ENCODE data around the gene GPX5. TPM values are rescaled to one million over a fixed set of nuclear protein-coding genes. Genes with fewer than 3 reads are reported as not detected.

Gene GPX5
- total and polyA plus RNA-seq, 2 donors (not counting 1 experiment from before 2014, with no cell fraction given), result not detected

GRCh38 chr6:28565823-28566526 lies 40.3 kb downstream of the GPX5 start:
- ATAC-seq (ENCODE audit: low read depth), result no peak
- POLR2A ChIA-PET, result no interaction called here
- DNase-seq, result no peak

More at GRCh38 chr6:28565823-28566526, 40.3 kb downstream of the GPX5 start:
- Mint-ChIP-seq H3K9me3 (ENCODE audit: insufficient read depth) (no peaks in the 10 kb centered on the region), H3K27ac (no peak overlapping the region), H3K27me3 (peaks cover 46% of the 10 kb centered on the region), H3K4me3 (no peak overlapping the region), H3K4me1 (no peaks in the 10 kb centered on the region)
- Histone ChIP-seq H3K79me2 (ENCODE audit: control insufficient read depth, insufficient read depth, low read length) (no peaks in the 10 kb centered on the region), H3K9ac (ENCODE audit: low read length) (no peak overlapping the region), H3K36me3 (replicated peaks in 1 of 2; ENCODE audit: control extremely low read depth in 1 of 2, control insufficient read depth in 1 of 2, extremely low read depth in 1 of 2, insufficient read depth in 2 of 2, low read length in 1 of 2) (no peaks in the 10 kb centered on the region), H3K4me3 (ENCODE audit: control extremely low read depth in 1 of 5, extremely low read depth in 1 of 5, insufficient read depth in 1 of 5, low read depth in 2 of 5, low read length in 4 of 5) (no peak overlapping the region), H2AFZ (ENCODE audit: insufficient read depth, low read depth, low read length, poor library complexity, severe bottlenecking) (no peak overlapping the region), H3K4me1 (ENCODE audit: control insufficient read depth in 2 of 2, insufficient read depth in 2 of 2, low read length in 2 of 2) (no peaks in the 10 kb centered on the region), H3K27me3 (replicated peaks in 1 of 4; ENCODE audit: control extremely low read depth in 1 of 4, control insufficient read depth in 3 of 4, insufficient read depth in 4 of 4, low read length in 3 of 4) (peaks cover 0 to 15% (median 10%) of the 10 kb centered on the region in 4 experiments), H3K27ac (ENCODE audit: low read length in 2 of 2) (no peak overlapping the region), H4K20me1 (ENCODE audit: control insufficient read depth, insufficient read depth, low read length, poor library complexity, severe bottlenecking) (no peaks in the 10 kb centered on the region), H3K4me2 (replicated peaks; ENCODE audit: low read depth, low read length, poor library complexity, severe bottlenecking) (no peak overlapping the region), H3K9me3 (ENCODE audit: control extremely low read depth in 1 of 3, control insufficient read depth in 2 of 3, insufficient read depth in 1 of 3, low read length in 2 of 3) (no peaks in the 10 kb centered on the region)
- intact Hi-C loops (cut with micrococcal nuclease), result no loop called here
- WGBS (ENCODE audit: insufficient coverage), result 32% methylated on average over 3 of the region's 7 CpGs
- no peak for TF ChIP-seq CTCF (IDR thresholded peaks at IDR 0.05)
- no peak for TF ChIP-seq EZH2 (IDR thresholded peaks at IDR 0.05; ENCODE audit: borderline replicate concordance, insufficient read depth, low read depth, low read length, poor library complexity, severe bottlenecking)
- CTCF ChIA-PET, result no interaction called here
